ENCODE results near the gene ZNF710. TPM values are rescaled to one million over a fixed set of nuclear protein-coding genes. Genes with fewer than 3 reads are reported as not detected.

The ZNF710 gene
- total RNA-seq, 1 donor from 2014 or later: 31.4 TPM

- peak overlapping the region; percentile 49 for H3K27ac Mint-ChIP-seq
- peaks cover 7% of the 10 kb centered on the region for H3K4me1 Mint-ChIP-seq (ENCODE audit: low read depth)
- intact Hi-C loops (cut with micrococcal nuclease): no loop called here
- no peaks in the 10 kb centered on the region for H3K9me3 Mint-ChIP-seq
- H3K27me3 Mint-ChIP-seq (ENCODE audit: low read depth): no peaks in the 10 kb centered on the region
- H3K4me3 Mint-ChIP-seq (ENCODE audit: low read depth): no peak overlapping the region
- peaks cover 42% of the 10 kb centered on the region for H3K36me3 Mint-ChIP-seq (ENCODE audit: low read depth)
- no peak for DNase-seq (ENCODE audit: low spot score)
Measured at GRCh38 chr15:90075420-90076289, 74.5 kb downstream of the ZNF710 start.

DNA sequence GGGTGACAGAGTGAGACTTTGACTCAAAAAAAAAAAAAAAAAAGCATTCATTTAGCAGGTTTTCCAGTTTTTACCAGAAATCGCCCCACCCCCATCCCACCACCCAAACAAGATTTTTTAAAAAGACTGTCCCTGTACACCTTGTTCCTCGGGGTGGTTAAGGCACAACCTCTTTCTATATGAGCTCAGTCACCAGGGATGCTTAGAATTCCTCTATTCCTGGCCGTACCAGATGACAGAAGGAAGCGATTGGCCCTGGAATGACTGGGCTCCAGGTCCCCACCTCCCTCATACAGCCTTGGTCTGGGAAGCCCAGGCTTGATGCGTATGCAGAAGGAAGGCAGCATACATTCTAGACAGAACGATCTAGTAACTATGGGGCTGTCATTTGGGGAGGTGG is 75.6 kb downstream of the ZNF710 start:
- Mint-ChIP-seq H3K36me3 (ENCODE audit: low read depth) (peaks cover 49% of the 10 kb centered on the region), H3K4me1 (ENCODE audit: low read depth) (peaks cover 7% of the 10 kb centered on the region), H3K27me3 (ENCODE audit: low read depth) (no peaks in the 10 kb centered on the region), H3K4me3 (ENCODE audit: low read depth) (no peak overlapping the region), H3K27ac (no peak overlapping the region), H3K9me3 (no peaks in the 10 kb centered on the region)
- intact Hi-C loops (cut with micrococcal nuclease): no loop called here
- no peak for DNase-seq (ENCODE audit: low spot score)

GRCh38 chr15:90078965-90079364 is 77.8 kb downstream of the ZNF710 start:
- intact Hi-C loops (cut with micrococcal nuclease): no loop called here
- no peak for DNase-seq (ENCODE audit: low spot score)

GRCh38 chr15:90079619-90080457 is 78.7 kb downstream of the ZNF710 start:
- H3K27ac Mint-ChIP-seq: no peak overlapping the region
- intact Hi-C loops (cut with micrococcal nuclease): no loop called here
- DNase-seq (ENCODE audit: low spot score): no peak
- no peaks in the 10 kb centered on the region for H3K27me3 Mint-ChIP-seq (ENCODE audit: low read depth)
- peaks cover 7% of the 10 kb centered on the region for H3K4me1 Mint-ChIP-seq (ENCODE audit: low read depth)
- H3K9me3 Mint-ChIP-seq: no peaks in the 10 kb centered on the region
- H3K36me3 Mint-ChIP-seq (ENCODE audit: low read depth): peaks cover 63% of the 10 kb centered on the region
- no peak overlapping the region for H3K4me3 Mint-ChIP-seq (ENCODE audit: low read depth)

More at GRCh38 chr15:90078965-90079364, 77.8 kb downstream of the ZNF710 start:
- peak overlapping the region; percentile 55 for H3K27ac Mint-ChIP-seq
- no peaks in the 10 kb centered on the region for H3K27me3 Mint-ChIP-seq (ENCODE audit: low read depth)
- H3K4me1 Mint-ChIP-seq (ENCODE audit: low read depth): peaks cover 7% of the 10 kb centered on the region
- H3K36me3 Mint-ChIP-seq (ENCODE audit: low read depth): peaks cover 54% of the 10 kb centered on the region
- no peaks in the 10 kb centered on the region for H3K9me3 Mint-ChIP-seq
- H3K4me3 Mint-ChIP-seq (ENCODE audit: low read depth): no peak overlapping the region

DNA sequence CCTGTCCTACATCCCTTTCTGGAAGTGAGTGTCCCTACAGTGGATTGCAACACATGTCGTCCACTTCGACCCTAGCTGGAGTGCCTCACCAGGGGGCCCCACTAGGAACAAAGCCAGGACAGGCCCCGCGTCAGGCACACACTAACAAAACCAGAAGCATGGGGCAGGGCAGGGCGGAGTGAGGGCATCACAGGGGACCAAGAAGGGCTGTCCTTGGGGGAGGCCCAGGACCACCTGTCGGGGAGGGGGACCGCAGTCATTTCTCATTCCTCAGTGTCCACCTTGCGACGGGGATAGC is 79.3 kb downstream of the ZNF710 start:
- no peak overlapping the region for H3K27ac Mint-ChIP-seq
- H3K4me3 Mint-ChIP-seq (ENCODE audit: low read depth): no peak overlapping the region
- no peaks in the 10 kb centered on the region for H3K9me3 Mint-ChIP-seq
- DNase-seq (ENCODE audit: low spot score): no peak
- H3K4me1 Mint-ChIP-seq (ENCODE audit: low read depth): peaks cover 7% of the 10 kb centered on the region
- intact Hi-C loops (cut with micrococcal nuclease): no loop called here
- no peaks in the 10 kb centered on the region for H3K27me3 Mint-ChIP-seq (ENCODE audit: low read depth)
- peaks cover 65% of the 10 kb centered on the region for H3K36me3 Mint-ChIP-seq (ENCODE audit: low read depth)

DNA sequence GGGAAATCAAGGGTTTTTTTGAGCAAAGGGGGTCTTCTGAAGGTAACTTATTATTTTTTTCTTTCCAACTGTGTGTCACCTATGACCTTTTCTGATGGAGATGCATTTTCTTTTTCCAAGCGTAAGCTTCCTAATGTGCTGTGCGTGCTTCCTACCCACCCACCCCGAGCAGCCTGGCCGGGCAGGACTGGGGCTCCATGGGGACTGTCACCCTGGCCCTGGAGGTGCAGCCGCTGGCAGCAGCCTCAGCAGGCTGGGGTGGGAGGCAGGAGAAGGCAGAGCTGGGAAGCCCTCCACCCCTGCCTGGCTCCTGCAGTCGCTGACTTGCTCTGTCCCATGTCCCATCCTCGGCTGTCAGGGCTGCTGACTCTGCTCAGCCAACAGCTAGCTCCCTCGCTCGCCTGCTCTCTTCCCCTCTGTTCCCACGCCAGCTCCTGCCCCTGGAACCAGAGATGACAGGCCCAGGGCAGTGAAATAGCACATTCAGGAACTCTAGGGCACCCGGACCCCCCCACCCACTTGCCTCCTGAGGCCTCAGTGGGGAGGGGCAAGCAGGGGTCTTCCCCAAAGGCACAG is 79.8 kb downstream of the ZNF710 start:
- Mint-ChIP-seq H3K36me3 (ENCODE audit: low read depth) (peaks cover 64% of the 10 kb centered on the region), H3K27me3 (ENCODE audit: low read depth) (no peaks in the 10 kb centered on the region)

GRCh38 chr15:90082140-90082715 is 81.1 kb downstream of the ZNF710 start:
- H3K9me3 Mint-ChIP-seq: no peaks in the 10 kb centered on the region
- no peaks in the 10 kb centered on the region for H3K27me3 Mint-ChIP-seq (ENCODE audit: low read depth)
- H3K27ac Mint-ChIP-seq: no peak overlapping the region
- no peak for DNase-seq (ENCODE audit: low spot score)
- no peak overlapping the region for H3K4me3 Mint-ChIP-seq (ENCODE audit: low read depth)
- H3K36me3 Mint-ChIP-seq (ENCODE audit: low read depth): peaks cover 68% of the 10 kb centered on the region
- peaks cover 5% of the 10 kb centered on the region for H3K4me1 Mint-ChIP-seq (ENCODE audit: low read depth)
- intact Hi-C loops (cut with micrococcal nuclease): no loop called here

More for the DNA sequence above, 79.8 kb downstream of the ZNF710 start:
- Mint-ChIP-seq H3K4me1 (ENCODE audit: low read depth) (peaks cover 3% of the 10 kb centered on the region), H3K27ac (no peak overlapping the region), H3K9me3 (no peaks in the 10 kb centered on the region), H3K4me3 (ENCODE audit: low read depth) (no peak overlapping the region)
- no peak for DNase-seq (ENCODE audit: low spot score)
- intact Hi-C loops (cut with micrococcal nuclease): no loop called here

DNA sequence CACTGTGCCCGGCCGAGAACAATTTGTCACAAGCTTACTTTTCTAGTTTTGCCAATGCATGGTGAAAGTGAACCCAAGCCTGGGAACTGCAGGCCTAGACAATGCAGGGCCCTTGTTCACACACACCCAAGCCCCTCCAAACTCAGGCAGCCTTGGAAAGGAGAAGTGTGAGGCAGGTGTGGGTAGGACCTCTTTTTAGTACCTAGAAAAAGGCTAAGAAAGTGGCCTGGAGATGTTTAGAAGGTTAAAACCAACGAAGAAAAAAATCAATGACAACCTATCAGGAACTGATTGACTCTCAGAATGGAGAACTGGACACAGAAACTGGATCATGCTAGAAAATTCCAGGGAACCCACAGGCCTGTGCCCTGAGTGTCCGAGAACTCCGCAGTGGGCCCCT is 82.3 kb downstream of the ZNF710 start:
- H3K4me3 Mint-ChIP-seq (ENCODE audit: low read depth): no peak overlapping the region
- H3K9me3 Mint-ChIP-seq: no peaks in the 10 kb centered on the region
- no peaks in the 10 kb centered on the region for H3K27me3 Mint-ChIP-seq (ENCODE audit: low read depth)
- H3K4me1 Mint-ChIP-seq (ENCODE audit: low read depth): peaks cover 9% of the 10 kb centered on the region
- intact Hi-C loops (cut with micrococcal nuclease): no loop called here
- DNase-seq (ENCODE audit: low spot score): no peak
- peaks cover 69% of the 10 kb centered on the region for H3K36me3 Mint-ChIP-seq (ENCODE audit: low read depth)
- no peak overlapping the region for H3K27ac Mint-ChIP-seq

DNA sequence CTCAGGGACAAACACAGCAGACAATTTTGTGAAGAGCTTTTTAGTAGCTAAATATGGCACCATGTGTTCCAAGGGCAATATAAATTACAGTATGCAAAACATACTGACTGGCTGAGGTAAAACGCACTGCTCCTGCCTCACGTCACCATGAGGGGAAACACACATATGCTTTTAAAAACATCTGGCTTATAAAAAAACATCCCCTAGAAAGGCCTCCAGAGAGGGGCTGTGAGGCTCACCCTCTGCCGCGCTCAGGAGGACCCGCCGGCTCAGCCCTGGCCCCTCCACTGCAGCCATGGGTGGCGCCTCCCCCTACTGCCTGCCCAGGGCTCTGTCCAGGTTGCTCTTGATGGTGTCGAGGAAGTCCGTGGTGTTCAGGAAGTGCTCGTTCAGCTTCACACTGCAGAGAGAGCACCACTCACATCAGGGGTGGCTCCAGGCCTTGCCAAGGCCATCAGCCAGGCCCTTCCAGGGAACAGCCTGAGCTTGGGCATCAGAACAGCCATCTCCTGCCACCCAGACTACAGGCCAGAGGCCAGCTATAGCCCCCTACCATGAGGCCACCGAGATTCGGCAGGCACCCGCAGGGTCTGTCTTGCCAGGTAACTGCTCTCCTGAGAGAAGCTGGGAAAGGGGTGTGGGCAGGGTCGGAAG is 83.0 kb downstream of the ZNF710 start:
- H3K4me3 Mint-ChIP-seq (ENCODE audit: low read depth): no peak overlapping the region
- H3K36me3 Mint-ChIP-seq (ENCODE audit: low read depth): peaks cover 68% of the 10 kb centered on the region
- no peaks in the 10 kb centered on the region for H3K27me3 Mint-ChIP-seq (ENCODE audit: low read depth)
- no peaks in the 10 kb centered on the region for H3K9me3 Mint-ChIP-seq
- H3K27ac Mint-ChIP-seq: no peak overlapping the region
- peaks cover 9% of the 10 kb centered on the region for H3K4me1 Mint-ChIP-seq (ENCODE audit: low read depth)
- no peak for DNase-seq (ENCODE audit: low spot score)
- intact Hi-C loops (cut with micrococcal nuclease): no loop called here

DNA sequence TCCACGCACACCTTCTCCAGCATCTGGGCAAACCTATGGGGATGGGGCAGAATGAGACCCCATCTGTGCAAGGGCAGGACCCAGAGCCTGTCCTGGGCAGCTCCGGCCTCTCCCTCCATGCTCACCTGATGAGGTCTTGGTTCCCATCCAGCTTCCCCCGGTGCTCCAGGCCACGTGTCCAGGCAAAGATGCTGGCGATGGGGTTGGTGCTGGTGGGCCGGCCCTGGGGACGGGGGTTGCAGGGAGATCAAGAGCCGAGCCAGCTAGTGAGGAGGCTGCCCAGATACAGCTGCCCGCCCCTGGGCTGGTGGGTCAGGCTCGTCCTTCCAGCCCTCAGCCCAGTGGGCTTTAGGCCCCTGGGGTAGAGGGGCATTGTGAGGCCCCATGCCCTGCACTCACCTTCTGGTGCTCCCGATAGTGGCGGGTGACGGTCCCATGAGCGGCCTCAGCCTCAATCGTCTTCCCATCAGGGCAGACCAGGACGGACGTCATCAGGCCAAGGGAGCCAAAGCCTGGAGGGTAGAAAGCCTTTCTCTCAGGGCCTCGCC is 83.8 kb downstream of the ZNF710 start:
- H3K27me3 Mint-ChIP-seq (ENCODE audit: low read depth): no peaks in the 10 kb centered on the region

DNA sequence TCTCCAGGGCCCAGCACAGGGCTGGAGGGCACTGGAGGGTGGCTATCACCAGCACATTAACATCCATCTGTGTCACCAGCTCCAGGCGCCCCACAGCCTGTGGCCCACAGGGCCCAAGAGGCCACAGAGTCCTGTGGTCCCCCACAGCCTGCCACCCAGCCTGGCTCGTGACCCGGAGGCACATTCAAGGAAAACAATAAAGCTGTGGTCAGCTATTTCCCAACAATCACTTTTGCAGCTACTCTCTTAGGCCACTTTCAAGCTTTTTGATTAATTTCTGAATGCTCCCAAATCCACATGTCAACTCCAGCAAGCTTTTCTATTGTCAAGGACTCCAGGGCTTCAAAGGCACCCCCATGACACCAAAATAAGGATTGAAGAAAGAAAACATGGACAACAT is 84.4 kb downstream of the ZNF710 start:
- intact Hi-C loops (cut with micrococcal nuclease): loop anchor here (5.0 kb wide), 1 partner anchor 323 kb away; no protein-coding TSS in a partner anchor
- Mint-ChIP-seq H3K9me3 (no peaks in the 10 kb centered on the region), H3K27ac (no peak overlapping the region), H3K4me3 (ENCODE audit: low read depth) (no peak overlapping the region), H3K36me3 (ENCODE audit: low read depth) (peaks cover 75% of the 10 kb centered on the region), H3K27me3 (ENCODE audit: low read depth) (no peaks in the 10 kb centered on the region), H3K4me1 (ENCODE audit: low read depth) (peaks cover 9% of the 10 kb centered on the region)
- DNase-seq (ENCODE audit: low spot score): no peak

More for the DNA sequence above, 83.8 kb downstream of the ZNF710 start:
- Mint-ChIP-seq H3K9me3 (no peaks in the 10 kb centered on the region), H3K4me3 (ENCODE audit: low read depth) (no peak overlapping the region), H3K4me1 (ENCODE audit: low read depth) (peaks cover 9% of the 10 kb centered on the region), H3K27ac (no peak overlapping the region), H3K36me3 (ENCODE audit: low read depth) (peaks cover 75% of the 10 kb centered on the region)
- no peak for DNase-seq (ENCODE audit: low spot score)
- intact Hi-C loops (cut with micrococcal nuclease): loop anchor here (5.0 kb wide), 1 partner anchor 323 kb away; no protein-coding TSS in a partner anchor

- Mint-ChIP-seq H3K4me1 (ENCODE audit: low read depth) (peaks cover 9% of the 10 kb centered on the region), H3K27ac (no peak overlapping the region), H3K27me3 (ENCODE audit: low read depth) (no peaks in the 10 kb centered on the region), H3K9me3 (no peaks in the 10 kb centered on the region), H3K36me3 (ENCODE audit: low read depth) (peaks cover 75% of the 10 kb centered on the region), H3K4me3 (ENCODE audit: low read depth) (no peak overlapping the region)
- DNase-seq (ENCODE audit: low spot score): no peak
- intact Hi-C loops (cut with micrococcal nuclease): loop anchor here (1.0 to 5.0 kb wide), 2 partner anchors 28 to 325 kb away; no protein-coding TSS in a partner anchor
Measured at GRCh38 chr15:90086868-90087268, 85.7 kb downstream of the ZNF710 start.
